ENCODE data around the gene TGFBI. TPM values are rescaled to one million over a fixed set of nuclear protein-coding genes. Genes with fewer than 3 reads are reported as not detected.

Gene TGFBI
- total and polyA plus RNA-seq, 9 of the 15 experiments (the other 6 are each of a cell fraction or from before 2014, with no cell fraction given) = 0.05 to 0.62 (median 0.08) TPM; not detected in 6

DNA sequence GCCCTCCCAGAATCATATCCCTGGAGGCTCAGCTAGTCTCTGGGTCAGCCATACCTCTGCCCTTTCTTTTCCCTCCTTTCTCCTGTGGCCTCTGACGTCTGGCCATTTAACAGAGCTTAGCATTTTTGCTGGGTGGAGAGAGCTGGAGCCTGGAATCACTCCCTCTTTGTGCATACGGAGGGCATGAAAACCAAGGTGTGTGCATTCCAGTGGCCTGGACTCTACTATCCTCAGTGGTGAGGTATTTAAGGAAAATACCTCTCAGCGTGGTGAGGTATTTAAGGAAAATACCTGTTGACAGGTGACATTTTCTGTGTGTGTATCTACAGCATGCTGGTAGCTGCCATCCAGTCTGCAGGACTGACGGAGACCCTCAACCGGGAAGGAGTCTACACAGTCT lies 27.5 kb downstream of the TGFBI start:
- H3K79me2 ChIP-seq (ENCODE audit: control insufficient read depth, insufficient read depth, low read length) = no peaks in the 10 kb centered on the region
- POLR2A ChIA-PET = interaction anchor here (0.9 to 1.0 kb wide), 2 partner anchors 20 kb away, joined by 4 to 5 read pairs; no protein-coding TSS in a partner anchor
- no peaks in the 10 kb centered on the region for H3K36me3 ChIP-seq (ENCODE audit: control insufficient read depth, insufficient read depth, low read length)
- H3K4me1 ChIP-seq (replicated peaks in 1 of 2; ENCODE audit: control insufficient read depth in 2 of 2, insufficient read depth in 2 of 2, low read length in 2 of 2) = peaks cover 0 to 2% of the 10 kb centered on the region in 2 experiments; a peak in 2 of 5 replicates
- no TSS peak for BruUV-seq (replicated peaks)
- FAIRE-seq = no peak
- no peak for DNase-seq (ENCODE audit: extremely low read depth in 1 of 4, low spot score in 3 of 4)
- no peak overlapping the region for H3K9ac ChIP-seq (ENCODE audit: insufficient read depth in 1 of 2, low read depth in 2 of 2, low read length in 2 of 2)
- H3K27me3 ChIP-seq (ENCODE audit: control insufficient read depth in 2 of 2, insufficient read depth in 2 of 2, low read length in 2 of 2) = peaks cover 14 to 71% of the 10 kb centered on the region in 2 experiments; a peak in 4 of 5 replicates
- H3K4me3 ChIP-seq = no peak overlapping the region
- H3K9me3 ChIP-seq (replicated peaks; ENCODE audit: control insufficient read depth, insufficient read depth, low read depth, low read length) = no peaks in the 10 kb centered on the region
- WGBS (ENCODE audit: insufficient coverage, low coverage, missing lambda C conversion rate) = 4% methylated on average over 5 of the region's 5 CpGs
- ATAC-seq = no peak
- no peak overlapping the region for H3K4me2 ChIP-seq (ENCODE audit: insufficient read depth, low read length)
- in situ Hi-C loops (cut with MboI) (no loop called here), intact Hi-C loops (cut with micrococcal nuclease) (no loop called here)
- no peaks in the 10 kb centered on the region; the same call in 1 of the 2 replicates for H4K20me1 ChIP-seq (replicated peaks; ENCODE audit: control insufficient read depth, insufficient read depth, low read length)
- CTCF ChIA-PET (ENCODE audit: low intra/inter-chr PET ratio) = no interaction called here
- no peaks in the 10 kb centered on the region for H3K9me1 ChIP-seq (ENCODE audit: control insufficient read depth, insufficient read depth, low read length)
- H2AFZ ChIP-seq (ENCODE audit: low read depth, low read length) = no peak overlapping the region
- H3K27ac ChIP-seq (ENCODE audit: extremely low read depth, low read depth, low read length) = no peak overlapping the region
- no peak for TF ChIP-seq MTA1 (IDR thresholded peaks at IDR 0.05; ENCODE audit: borderline replicate concordance)
- no peak for TF ChIP-seq ZNF124 (CRISPR knock-in tag; IDR thresholded peaks at IDR 0.05)
- TF ChIP-seq ZNF707 (CRISPR knock-in tag; conservative IDR thresholded peaks at IDR 0.05) = no peak
- TF ChIP-seq, protein P1, sequence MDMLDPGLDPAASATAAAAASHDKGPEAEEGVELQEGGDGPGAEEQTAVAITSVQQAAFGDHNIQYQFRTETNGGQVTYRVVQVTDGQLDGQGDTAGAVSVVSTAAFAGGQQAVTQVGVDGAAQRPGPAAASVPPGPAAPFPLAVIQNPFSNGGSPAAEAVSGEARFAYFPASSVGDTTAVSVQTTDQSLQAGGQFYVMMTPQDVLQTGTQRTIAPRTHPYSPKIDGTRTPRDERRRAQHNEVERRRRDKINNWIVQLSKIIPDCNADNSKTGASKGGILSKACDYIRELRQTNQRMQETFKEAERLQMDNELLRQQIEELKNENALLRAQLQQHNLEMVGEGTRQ (CRISPR knock-in tag; IDR thresholded peaks at IDR 0.05) = no peak
- no peak for TF ChIP-seq JUNB (CRISPR knock-in tag; conservative IDR thresholded peaks at IDR 0.05)
